AG04449 (cell line): ENCODE measurements around the gene KIAA0586.

Source experiments
- CTCF ChIA-PET: fragments of 350-600 bp; formaldehyde crosslinking; extraction: SDS; loops from one replicate; lab custom pipeline; 2021; ENCODE audit warnings: antibody characterized with exemption; lab: Yijun Ruan, JAX
- POLR2A ChIA-PET: fragments of 400-600, 350-600 bp; formaldehyde crosslinking; extraction: SDS; loops from one replicate; lab custom pipeline; 2020; ENCODE audit warnings: antibody characterized with exemption, inconsistent platforms; lab: Yijun Ruan, JAX
- DNase-seq: peaks from one replicate; pipeline ENCODE4 v3.0.0-alpha.2; 2010; ENCODE audit warnings: low read depth, low spot score
- H3K4me3 ChIP-seq: 2 replicates; pipeline ENCODE4 v1.5.1; 2011; ENCODE audit warnings: low read depth, mild to moderate bottlenecking, control low read depth, low read length
- TF ChIP-seq, protein P1 (sequence below): IDR thresholded peaks from one replicate; pipeline ENCODE4 v1.5.1; 2011; ENCODE audit warnings: mild to moderate bottlenecking, moderate library complexity, low read length, control low read depth, inconsistent platforms; ENCODE audit not compliant: insufficient read depth; ENCODE audit errors: missing control alignments

KIAA0586 gene

GRCh38 chr14:58484176-58484575 is 56.7 kb downstream of the KIAA0586 start:
- ChIA-PET POLR2A (no interaction called here), CTCF (no interaction called here)
- H3K4me3 ChIP-seq = no peak overlapping the region
- TF ChIP-seq, protein P1, sequence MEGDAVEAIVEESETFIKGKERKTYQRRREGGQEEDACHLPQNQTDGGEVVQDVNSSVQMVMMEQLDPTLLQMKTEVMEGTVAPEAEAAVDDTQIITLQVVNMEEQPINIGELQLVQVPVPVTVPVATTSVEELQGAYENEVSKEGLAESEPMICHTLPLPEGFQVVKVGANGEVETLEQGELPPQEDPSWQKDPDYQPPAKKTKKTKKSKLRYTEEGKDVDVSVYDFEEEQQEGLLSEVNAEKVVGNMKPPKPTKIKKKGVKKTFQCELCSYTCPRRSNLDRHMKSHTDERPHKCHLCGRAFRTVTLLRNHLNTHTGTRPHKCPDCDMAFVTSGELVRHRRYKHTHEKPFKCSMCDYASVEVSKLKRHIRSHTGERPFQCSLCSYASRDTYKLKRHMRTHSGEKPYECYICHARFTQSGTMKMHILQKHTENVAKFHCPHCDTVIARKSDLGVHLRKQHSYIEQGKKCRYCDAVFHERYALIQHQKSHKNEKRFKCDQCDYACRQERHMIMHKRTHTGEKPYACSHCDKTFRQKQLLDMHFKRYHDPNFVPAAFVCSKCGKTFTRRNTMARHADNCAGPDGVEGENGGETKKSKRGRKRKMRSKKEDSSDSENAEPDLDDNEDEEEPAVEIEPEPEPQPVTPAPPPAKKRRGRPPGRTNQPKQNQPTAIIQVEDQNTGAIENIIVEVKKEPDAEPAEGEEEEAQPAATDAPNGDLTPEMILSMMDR = no peak
- DNase-seq = no peak

DNA sequence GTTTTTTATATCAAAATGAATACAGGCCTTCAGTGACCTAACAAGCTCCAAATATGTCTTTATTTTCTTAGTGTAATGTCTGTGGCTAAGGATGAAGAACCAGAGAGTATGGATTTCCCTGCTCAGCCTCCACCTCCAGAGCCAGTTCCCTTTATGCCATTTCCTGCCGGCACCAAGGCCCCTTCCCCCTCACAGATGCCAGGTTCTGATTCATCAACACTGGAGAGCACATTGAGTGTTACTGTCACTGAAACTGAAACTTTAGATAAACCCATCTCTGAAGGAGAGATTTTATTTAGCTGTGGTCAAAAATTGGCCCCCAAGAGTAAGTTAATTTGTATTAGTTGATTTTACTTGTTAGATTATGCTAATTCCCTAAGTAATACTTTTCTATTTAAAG is 61.0 kb downstream of the KIAA0586 start:
- ChIA-PET POLR2A (no interaction called here), CTCF (interaction anchor here (1.4 to 5.4 kb wide), 2 partner anchors 12 to 154 kb away, joined by 3 to 36 read pairs; no protein-coding TSS in a partner anchor)
- no peak overlapping the region for H3K4me3 ChIP-seq
- TF ChIP-seq, protein P1 = no peak
- no peak for DNase-seq

- ChIA-PET CTCF (interaction anchor here (1.0 to 5.4 kb wide), 2 partner anchors 9 to 564 kb away, joined by 5 to 36 read pairs; no protein-coding TSS in a partner anchor), POLR2A (no interaction called here)
- DNase-seq = no peak
- no peak overlapping the region for H3K4me3 ChIP-seq
- TF ChIP-seq, protein P1 = no peak
These were observed 64.1 kb downstream of the KIAA0586 start for GRCh38 chr14:58491593-58491992.

DNA sequence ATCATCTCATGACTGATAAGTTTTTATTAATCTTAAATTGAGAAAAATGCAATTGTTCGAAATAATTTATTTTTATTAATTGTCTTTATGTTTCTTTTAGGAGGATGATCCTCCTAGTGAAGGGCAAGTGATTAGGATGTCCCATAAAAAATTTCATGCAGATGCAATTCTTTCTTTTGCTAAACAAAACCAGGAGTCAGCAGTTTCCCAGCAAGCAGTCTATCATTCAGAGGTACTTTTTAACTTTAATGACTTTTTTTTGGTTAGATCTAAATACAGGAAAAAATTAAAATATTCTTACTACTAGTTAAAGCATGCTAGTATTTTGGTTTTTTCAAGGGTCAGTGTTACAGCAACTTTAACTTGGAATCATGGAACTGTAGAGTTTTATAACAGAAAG is 64.5 kb downstream of the KIAA0586 start:
- H3K4me3 ChIP-seq = no peak overlapping the region
- TF ChIP-seq, protein P1 = no peak
- POLR2A ChIA-PET = no interaction called here
- no peak for DNase-seq
- CTCF ChIA-PET = interaction anchor here (0.7 to 5.4 kb wide), 3 partner anchors 8 to 563 kb away, joined by 4 to 36 read pairs (median 5); no protein-coding TSS in a partner anchor

DNA sequence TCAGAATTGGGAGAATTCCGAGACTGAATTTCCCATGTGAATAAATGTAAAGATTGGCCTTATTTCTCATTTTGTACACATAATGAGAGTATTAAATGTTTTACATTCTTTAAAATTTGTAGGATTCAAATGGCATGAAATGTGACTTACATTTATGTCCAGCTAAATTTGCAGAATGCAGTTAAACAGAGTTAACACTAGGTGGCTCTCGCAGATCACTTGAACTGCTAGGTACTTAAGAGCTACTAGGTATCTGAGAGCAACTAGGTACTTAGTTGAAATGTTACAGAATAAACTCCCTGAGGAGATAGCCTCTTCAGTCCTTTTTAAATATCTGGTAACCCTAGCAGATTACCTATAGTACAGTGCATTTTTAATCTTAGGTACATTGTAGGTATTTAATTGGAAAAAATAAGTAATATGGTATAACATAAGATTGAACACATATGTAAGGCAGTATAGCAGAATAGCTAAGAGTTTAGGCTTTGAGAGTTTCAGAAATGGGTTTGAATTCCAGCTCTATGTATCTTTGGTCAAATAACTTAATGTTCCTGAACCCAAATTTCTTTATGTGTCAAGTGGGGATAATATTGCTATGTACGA is 73.8 kb downstream of the KIAA0586 start:
- ChIA-PET POLR2A (interaction anchor here (0.6 to 1.8 kb wide), 2 partner anchors 101 to 136 kb away, joined by 3 to 18 read pairs; partner anchors contain the start of gene DACT1), CTCF (interaction anchor here (0.6 to 3.8 kb wide), 56 partner anchors 8 to 626 kb away, joined by 3 to 148 read pairs (median 4); partner anchors contain the start of gene DACT1)
- H3K4me3 ChIP-seq = no peak overlapping the region
- TF ChIP-seq, protein P1 = peak; percentile 73
- peak; percentile 74 for DNase-seq

- POLR2A ChIA-PET = no interaction called here
- DNase-seq = no peak
- H3K4me3 ChIP-seq = no peak overlapping the region
- CTCF ChIA-PET = interaction anchor here (3.1 kb wide), 1 partner anchor 12 kb away, joined by 13 read pairs; no protein-coding TSS in a partner anchor
- TF ChIP-seq, protein P1 = no peak
These were observed 85.8 kb downstream of the KIAA0586 start for GRCh38 chr14:58513272-58513671.
